NOMO-1 treated with dmso at 0.1 percent for 144 hours (cell line): Measurements from ENCODE around the gene FOLR3.
"Not testable (repeated sequence)": the region's sequence is repeated elsewhere in the genome, so short reads cannot be mapped to it uniquely, and the experiment has no call there.

Experiments used
- DNase-seq: peaks from one replicate; lab custom pipeline; 2025; ENCODE audit not compliant: unreplicated experiment; lab: John Stamatoyannopoulos, UW

The FOLR3 gene

GRCh38 chr11:72162891-72163492 lies 27.5 kb downstream of the FOLR3 start:
- no peak for DNase-seq

GRCh38 chr11:72164187-72164586 lies 28.7 kb downstream of the FOLR3 start:
- DNase-seq = not testable (repeated sequence)

GRCh38 chr11:72169046-72169555 lies 33.6 kb downstream of the FOLR3 start:
- DNase-seq = not testable (repeated sequence)

- not testable (repeated sequence) for DNase-seq
Observed at GRCh38 chr11:72169754-72170153, 34.2 kb downstream of the FOLR3 start.

DNA sequence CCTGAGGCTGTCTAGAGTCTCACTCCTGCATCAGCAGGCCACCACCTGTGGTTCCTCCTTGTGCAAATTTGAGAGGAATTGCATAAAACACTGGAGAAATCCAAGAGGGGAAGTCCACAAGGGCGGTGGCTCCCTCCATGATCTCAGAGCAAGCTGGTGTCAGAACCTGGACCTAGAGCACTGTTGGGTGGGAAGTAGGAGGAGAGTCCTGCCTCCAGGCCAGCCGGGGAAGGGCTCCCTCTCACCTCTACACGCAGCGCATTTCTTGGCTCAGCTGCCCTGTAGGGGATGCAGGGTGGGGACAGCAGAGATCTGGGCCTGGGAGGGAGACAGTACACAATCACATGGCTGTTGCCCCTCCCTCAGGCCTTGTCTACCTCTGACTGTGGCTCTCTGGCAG lies 36.5 kb downstream of the FOLR3 start:
- not testable (repeated sequence) for DNase-seq

GRCh38 chr11:72173291-72173690 lies 37.8 kb downstream of the FOLR3 start:
- DNase-seq = no peak

DNA sequence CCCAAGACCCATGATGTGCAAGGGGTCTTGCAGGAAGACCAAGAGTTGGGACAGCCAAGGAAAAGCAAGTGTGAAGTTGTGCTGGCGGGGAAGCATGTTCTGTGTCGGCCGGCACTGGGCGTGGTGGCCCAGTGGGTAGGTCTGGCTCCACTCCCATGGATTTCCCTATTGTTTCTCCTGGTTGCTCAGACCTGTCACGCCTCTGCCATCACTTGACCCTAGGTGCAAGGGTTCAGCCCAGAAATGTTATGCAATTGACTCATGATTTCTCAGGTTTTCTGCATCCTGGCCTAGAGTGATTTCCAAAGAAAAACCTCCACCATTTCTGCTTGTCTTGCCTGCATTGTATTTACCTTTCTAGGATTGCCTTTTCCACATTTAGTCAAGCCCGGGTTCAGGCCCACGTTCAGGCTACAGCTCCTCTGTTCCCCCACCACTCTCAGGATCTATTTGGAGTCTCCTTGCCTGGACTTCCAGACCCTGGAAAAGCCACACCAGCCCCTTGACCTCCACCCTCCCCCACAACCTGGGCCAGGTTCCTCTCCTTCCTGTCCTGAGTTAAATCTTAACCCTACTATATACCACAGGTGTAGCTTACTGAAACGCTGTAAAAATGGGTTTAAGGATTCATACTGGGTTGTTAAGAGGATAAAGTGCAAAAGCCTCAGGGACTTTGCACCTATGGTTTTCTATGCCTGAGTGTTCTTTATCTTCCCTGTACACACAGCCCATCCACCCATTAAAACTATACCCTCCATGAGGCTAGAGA lies 39.0 kb downstream of the FOLR3 start:
- no peak for DNase-seq

- DNase-seq = no peak
Observed at GRCh38 chr11:72177656-72178055, 42.1 kb downstream of the FOLR3 start.

DNA sequence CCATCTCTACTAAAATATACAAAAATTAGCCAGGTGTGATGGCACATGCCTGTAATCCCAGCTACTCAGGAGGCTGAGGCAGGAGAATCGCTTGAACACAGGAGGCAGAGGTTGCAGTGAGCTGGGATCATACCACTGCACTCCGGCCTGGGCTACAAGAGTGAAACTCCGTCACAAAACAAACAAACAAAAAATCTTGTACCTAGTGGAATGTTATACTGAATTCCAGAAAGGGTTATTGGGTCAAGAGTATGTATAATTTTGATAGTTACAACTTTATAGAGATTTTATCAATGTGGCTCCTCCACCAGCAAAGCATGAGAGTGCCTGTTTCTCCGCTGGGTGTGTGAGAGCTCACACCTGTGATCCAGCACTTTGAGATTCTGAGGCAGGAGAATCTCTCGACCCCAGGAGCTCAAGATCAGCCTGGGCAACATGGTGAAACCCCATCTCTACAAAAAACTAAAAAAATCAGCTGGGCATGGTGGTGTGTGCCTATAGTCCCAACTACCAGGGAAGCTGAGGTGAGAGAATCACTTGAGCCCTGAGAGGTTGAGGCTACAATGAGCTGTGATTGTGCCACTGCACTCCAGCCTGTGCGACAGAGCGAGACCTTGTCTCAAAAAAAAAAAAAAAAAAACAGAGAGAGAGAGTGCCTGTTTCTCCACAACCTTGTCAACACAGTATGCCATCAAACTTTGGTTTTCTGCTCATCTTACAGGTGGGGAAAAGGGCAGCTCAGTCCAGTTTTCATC lies 43.7 kb downstream of the FOLR3 start:
- DNase-seq = no peak

DNA sequence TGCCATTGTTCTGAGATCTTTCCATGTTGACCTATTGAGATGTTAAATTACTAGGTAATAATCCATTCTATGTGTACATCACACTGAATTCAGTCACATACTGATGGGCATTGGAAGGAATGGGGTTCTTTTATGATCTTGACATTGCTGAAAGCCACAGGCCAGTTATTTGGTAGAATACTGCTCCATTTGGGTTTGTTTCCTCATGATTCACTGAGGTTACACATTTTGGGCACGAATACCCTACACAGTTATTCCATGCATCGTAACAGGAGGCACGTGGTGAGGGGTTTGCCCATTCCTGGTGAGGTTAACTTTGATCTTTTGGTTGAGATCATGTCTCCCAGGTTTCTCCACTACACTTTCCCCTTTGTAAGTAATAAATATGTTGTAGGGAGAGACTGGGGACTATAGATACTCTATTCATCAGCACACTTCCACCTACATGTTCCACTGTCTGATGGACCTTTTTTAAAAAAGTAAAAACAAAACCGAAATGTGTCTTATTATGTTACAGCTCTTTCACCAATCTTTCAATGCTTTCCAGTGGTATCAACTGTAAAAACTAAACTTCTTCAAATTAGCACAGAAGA lies 44.4 kb downstream of the FOLR3 start:
- DNase-seq = no peak

DNA sequence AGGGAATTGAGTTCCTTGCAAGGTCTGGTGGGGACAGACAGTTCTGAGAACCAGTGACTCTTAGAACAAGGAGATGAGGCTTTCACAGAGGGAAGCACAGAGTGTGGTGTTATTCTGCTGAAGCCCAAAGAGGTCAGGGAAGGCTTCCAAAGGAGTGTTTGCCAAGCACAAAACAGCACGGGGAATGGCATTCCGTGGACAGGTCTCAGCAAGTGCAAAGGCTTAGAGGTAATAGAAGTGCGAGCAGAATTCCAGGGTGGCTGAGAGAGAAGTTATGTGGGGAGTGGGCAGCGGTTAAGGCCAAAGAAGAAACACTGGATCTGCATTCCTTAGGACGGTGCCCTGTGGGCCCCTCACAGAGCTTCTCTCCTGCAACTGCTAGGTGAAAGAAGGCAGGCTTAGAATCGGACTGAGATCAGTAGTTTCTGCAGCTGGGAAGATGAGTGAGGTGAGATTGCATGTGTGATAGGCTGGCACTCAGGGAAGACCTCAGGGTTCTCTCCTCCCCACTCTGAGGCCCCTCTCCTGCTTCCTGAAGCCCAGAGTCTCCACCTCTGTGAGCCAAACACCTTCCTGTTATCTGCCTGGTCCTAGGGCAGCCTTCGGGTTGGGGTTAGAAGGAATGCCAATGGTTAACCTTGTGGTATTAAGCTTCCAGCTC lies 45.5 kb downstream of the FOLR3 start:
- DNase-seq = not testable (repeated sequence)

DNA sequence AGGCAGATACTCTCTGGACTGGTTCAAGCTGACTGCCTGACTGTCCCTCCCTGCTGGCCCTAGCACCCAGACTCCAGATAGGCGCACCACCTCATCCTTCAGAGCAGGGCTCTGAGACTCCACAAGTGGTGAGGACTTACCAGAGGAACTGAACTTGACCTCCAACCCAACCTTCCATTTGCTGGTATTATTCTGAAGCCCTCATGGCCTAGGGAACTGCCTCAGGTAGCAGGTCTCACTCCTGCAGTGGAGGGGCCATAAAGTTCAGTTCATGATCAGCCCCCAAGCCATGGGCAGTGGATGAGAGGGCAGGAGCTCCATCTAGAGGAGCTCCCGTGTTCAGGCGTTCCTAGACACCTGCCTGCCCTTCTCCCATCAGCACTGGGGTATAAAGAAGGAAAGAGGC lies 46.0 kb downstream of the FOLR3 start:
- not testable (repeated sequence) for DNase-seq

DNA sequence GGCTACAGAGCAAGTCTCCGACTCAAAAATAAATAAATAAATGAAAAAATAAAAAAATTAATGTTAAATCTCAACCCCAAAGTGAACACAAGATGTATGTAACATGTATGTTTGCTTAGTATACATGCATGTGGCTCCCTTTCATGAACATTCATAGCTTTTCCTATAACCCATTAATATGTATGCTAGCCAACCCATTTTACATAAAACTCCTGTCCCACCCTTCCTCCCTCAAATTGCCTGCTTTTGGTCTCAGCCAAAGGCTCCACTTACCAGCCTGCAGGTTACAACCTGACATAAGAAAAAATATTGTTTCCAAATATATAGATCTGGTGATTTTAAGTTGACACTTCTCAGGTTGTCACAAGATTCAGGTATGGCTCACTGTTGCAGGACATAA lies 52.7 kb downstream of the FOLR3 start:
- DNase-seq = no peak
